ENCODE measurements around the gene RAB11FIP4. TPM values are rescaled to one million over a fixed set of nuclear protein-coding genes. Genes with fewer than 3 reads are reported as not detected.

RAB11FIP4 gene
- total and polyA plus RNA-seq, 2 of the 13 experiments (the other 11 are each of a cell fraction or from before 2014, with no cell fraction given): 28.0 to 89.3 TPM

- 0 out of 2 replicates have a peak, but pooled peaks have one; percentile 51 for TF ChIP-seq ZNF264 (CRISPR knock-in tag; IDR thresholded peaks at IDR 0.05)
- TF ChIP-seq ZKSCAN5 (CRISPR knock-in tag; IDR thresholded peaks at IDR 0.05): 0 out of 2 replicates have a peak, but pooled peaks have one; percentile 6
- TF ChIP-seq ZNF232 (CRISPR knock-in tag; IDR thresholded peaks at IDR 0.05; ENCODE audit: borderline replicate concordance): no peak
- no peak for TF ChIP-seq DBP (CRISPR knock-in tag; IDR thresholded peaks at IDR 0.05; ENCODE audit: not compliant biosample characterization)
- TF ChIP-seq, protein P1, sequence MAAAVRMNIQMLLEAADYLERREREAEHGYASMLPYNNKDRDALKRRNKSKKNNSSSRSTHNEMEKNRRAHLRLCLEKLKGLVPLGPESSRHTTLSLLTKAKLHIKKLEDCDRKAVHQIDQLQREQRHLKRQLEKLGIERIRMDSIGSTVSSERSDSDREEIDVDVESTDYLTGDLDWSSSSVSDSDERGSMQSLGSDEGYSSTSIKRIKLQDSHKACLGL (CRISPR knock-in tag; IDR thresholded peaks at IDR 0.05): no peak
- no peak for TF ChIP-seq ZNF713 (CRISPR knock-in tag; IDR thresholded peaks at IDR 0.05)
- 0 out of 2 replicates have a peak, but pooled peaks have one; percentile 77 for TF ChIP-seq GLI4 (CRISPR knock-in tag; IDR thresholded peaks at IDR 0.05; ENCODE audit: borderline replicate concordance)
- TF ChIP-seq ZNF432 (CRISPR knock-in tag; IDR thresholded peaks at IDR 0.05; ENCODE audit: borderline replicate concordance): no peak
- TF ChIP-seq ZNF513 (CRISPR knock-in tag; conservative IDR thresholded peaks at IDR 0.05): no peak
- TF ChIP-seq CERS6 (CRISPR knock-in tag; IDR thresholded peaks at IDR 0.05): no peak
- TF ChIP-seq SALL1 (CRISPR knock-in tag; IDR thresholded peaks at IDR 0.05): peak; percentile 90
- peak; percentile 91 for TF ChIP-seq ZFY (CRISPR knock-in tag; IDR thresholded peaks at IDR 0.05)
- TF ChIP-seq SNRNP70 (IDR thresholded peaks at IDR 0.05; ENCODE audit: low read depth, low read length): no peak
- TF ChIP-seq MAZ (IDR thresholded peaks at IDR 0.05; ENCODE audit: borderline replicate concordance, low read depth, low read length): no peak; the same call in 1 of the 2 replicates
- no peak for TF ChIP-seq MAZ (CRISPR knock-in tag; IDR thresholded peaks at IDR 0.05; ENCODE audit: low read depth)
- TF ChIP-seq, protein P2, sequence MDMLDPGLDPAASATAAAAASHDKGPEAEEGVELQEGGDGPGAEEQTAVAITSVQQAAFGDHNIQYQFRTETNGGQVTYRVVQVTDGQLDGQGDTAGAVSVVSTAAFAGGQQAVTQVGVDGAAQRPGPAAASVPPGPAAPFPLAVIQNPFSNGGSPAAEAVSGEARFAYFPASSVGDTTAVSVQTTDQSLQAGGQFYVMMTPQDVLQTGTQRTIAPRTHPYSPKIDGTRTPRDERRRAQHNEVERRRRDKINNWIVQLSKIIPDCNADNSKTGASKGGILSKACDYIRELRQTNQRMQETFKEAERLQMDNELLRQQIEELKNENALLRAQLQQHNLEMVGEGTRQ (IDR thresholded peaks at IDR 0.05; ENCODE audit: low read depth, low read length): no peak; the same call in 1 of the 2 replicates
- TF ChIP-seq, protein P2 (CRISPR knock-in tag; IDR thresholded peaks at IDR 0.05; ENCODE audit: borderline replicate concordance): peak; percentile 64; the same call in 1 of the 2 replicates
- TF ChIP-seq YEATS2 (CRISPR knock-in tag; IDR thresholded peaks at IDR 0.05; ENCODE audit: borderline replicate concordance): no peak; the same call in 1 of the 2 replicates
- no peak for TF ChIP-seq ZNF605 (CRISPR knock-in tag; IDR thresholded peaks at IDR 0.05)
- TF ChIP-seq, protein P3, sequence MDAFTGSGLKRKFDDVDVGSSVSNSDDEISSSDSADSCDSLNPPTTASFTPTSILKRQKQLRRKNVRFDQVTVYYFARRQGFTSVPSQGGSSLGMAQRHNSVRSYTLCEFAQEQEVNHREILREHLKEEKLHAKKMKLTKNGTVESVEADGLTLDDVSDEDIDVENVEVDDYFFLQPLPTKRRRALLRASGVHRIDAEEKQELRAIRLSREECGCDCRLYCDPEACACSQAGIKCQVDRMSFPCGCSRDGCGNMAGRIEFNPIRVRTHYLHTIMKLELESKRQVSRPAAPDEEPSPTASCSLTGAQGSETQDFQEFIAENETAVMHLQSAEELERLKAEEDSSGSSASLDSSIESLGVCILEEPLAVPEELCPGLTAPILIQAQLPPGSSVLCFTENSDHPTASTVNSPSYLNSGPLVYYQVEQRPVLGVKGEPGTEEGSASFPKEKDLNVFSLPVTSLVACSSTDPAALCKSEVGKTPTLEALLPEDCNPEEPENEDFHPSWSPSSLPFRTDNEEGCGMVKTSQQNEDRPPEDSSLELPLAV (CRISPR knock-in tag; conservative IDR thresholded peaks at IDR 0.05; ENCODE audit: low read depth): no peak
- TF ChIP-seq U2AF2 (IDR thresholded peaks at IDR 0.05; ENCODE audit: low read depth, low read length): no peak
- no peak for TF ChIP-seq HNRNPH1 (optimal IDR thresholded peaks at IDR 0.05; ENCODE audit: low read depth, low read length)
These were observed 76.2 kb downstream of the RAB11FIP4 start (continued) for GRCh38 chr17:31467502-31468256.

Measured in HepG2 (cell line).